Stimulated activated CD4-positive, alpha-beta T cell treated with anti-CD3 and anti-CD28 coated beads, TNF-alpha, amount 100 ng/mL, for 48 hours (primary cell): ENCODE data around the gene P3R3URF.
"Not testable (repeated sequence)": the region's sequence is repeated elsewhere in the genome, so short reads cannot be mapped to it uniquely, and the experiment has no call there.

ENCODE experiments used
- DNase-seq, 3 donors: peaks; one replicate each; pipeline ENCODE4 v3.0.0-alpha.2; 2020; ENCODE audit warnings: low read depth in 3 of 3

P3R3URF gene

GRCh38 chr1:46176211-46176865, at the start of gene P3R3URF:
Gene P3R3URF (minus strand): TSS chr1:46176488. CDS start chr1:46176471, 17 bp downstream.
- no peak for DNase-seq

- no peak for DNase-seq
Measured at GRCh38 chr1:46224966-46225365, 48.7 kb upstream of the P3R3URF start.

GRCh38 chr1:46223472-46223943, 47.2 kb upstream of the P3R3URF start:
- peak; percentile 37 to 54 (median 53) for DNase-seq

GRCh38 chr1:46223055-46223454, 46.8 kb upstream of the P3R3URF start:
- not testable (repeated sequence) for DNase-seq

GRCh38 chr1:46221749-46222148, 45.5 kb upstream of the P3R3URF start:
- DNase-seq = no peak

GRCh38 chr1:46220808-46221207, 44.5 kb upstream of the P3R3URF start:
- DNase-seq = no peak

- DNase-seq = no peak
Measured at GRCh38 chr1:46219551-46220520, 43.5 kb upstream of the P3R3URF start.

GRCh38 chr1:46218443-46218842, 42.2 kb upstream of the P3R3URF start:
- DNase-seq = no peak

- no peak for DNase-seq
Measured at GRCh38 chr1:46215504-46215903, 39.2 kb upstream of the P3R3URF start.

- no peak for DNase-seq
Measured at GRCh38 chr1:46211051-46211450, 34.8 kb upstream of the P3R3URF start.

GRCh38 chr1:46210561-46210960, 34.3 kb upstream of the P3R3URF start:
- DNase-seq = no peak

GRCh38 chr1:46206399-46206798, 30.1 kb upstream of the P3R3URF start:
- no peak for DNase-seq

- DNase-seq = no peak
Measured at GRCh38 chr1:46205791-46206190, 29.5 kb upstream of the P3R3URF start.

GRCh38 chr1:46205141-46205540, 28.9 kb upstream of the P3R3URF start:
- no peak for DNase-seq

- DNase-seq = no peak
Measured at GRCh38 chr1:46204406-46204742, 28.1 kb upstream of the P3R3URF start.

GRCh38 chr1:46203738-46204405, 27.6 kb upstream of the P3R3URF start:
- DNase-seq = no peak

- no peak for DNase-seq
Measured at GRCh38 chr1:46199233-46199749, 23.0 kb upstream of the P3R3URF start.

GRCh38 chr1:46197964-46198811, 21.9 kb upstream of the P3R3URF start, which contains the start of gene POMGNT1:
Gene POMGNT1 (minus strand): TSS chr1:46198434. CDS start chr1:46197821, 613 bp downstream.
- DNase-seq = peak; percentile 47 to 65 (median 55)

GRCh38 chr1:46197560-46197963, 21.3 kb upstream of the P3R3URF start:
- DNase-seq = no peak

GRCh38 chr1:46196609-46197008, 20.3 kb upstream of the P3R3URF start:
- no peak for DNase-seq

GRCh38 chr1:46194641-46195193, 18.4 kb upstream of the P3R3URF start:
- no peak for DNase-seq
